ENCODE measurements around the gene LAYN. TPM values are rescaled to one million over a fixed set of nuclear protein-coding genes. Genes with fewer than 3 reads are reported as not detected.

LAYN gene
- total RNA-seq, 1 experiment from 2014 or later: 0.47 TPM

DNA sequence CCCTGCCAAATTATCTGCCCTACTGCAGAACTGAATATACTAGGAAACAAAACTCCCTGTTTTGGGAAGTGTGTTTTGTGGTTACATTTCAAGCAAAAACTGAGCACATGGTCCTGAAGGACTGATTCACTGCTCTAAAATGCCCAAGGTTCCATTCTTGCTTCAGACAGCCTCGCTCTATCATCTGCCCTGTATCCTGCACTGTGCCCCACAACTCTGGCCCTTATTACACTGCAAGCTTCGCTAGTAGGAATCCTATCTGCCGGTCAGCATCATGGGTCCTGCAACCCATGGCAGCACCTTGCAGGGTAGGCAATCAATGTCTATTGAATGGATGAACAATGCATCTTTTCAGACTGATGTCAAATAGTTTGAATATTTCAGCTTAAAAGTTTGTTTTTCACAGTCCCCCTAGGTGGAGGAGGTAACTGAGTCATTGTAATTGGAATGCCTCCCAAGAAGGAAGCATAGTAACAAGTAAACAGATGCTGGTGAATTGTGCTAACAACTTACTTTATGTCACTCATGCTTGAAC is 21.3 kb downstream of the LAYN start:
- CTCF ChIA-PET: interaction anchor here (1.3 kb wide), 1 partner anchor 107 kb away, joined by 3 read pairs; no protein-coding TSS in a partner anchor
- BruUV-seq (replicated peaks): no TSS peak
- Mint-ChIP-seq H3K9me3 (ENCODE audit: low read depth, unreplicated experiment) (no peaks in the 10 kb centered on the region), H3K4me3 (ENCODE audit: low read depth, unreplicated experiment) (no peak overlapping the region), H3K36me3 (ENCODE audit: insufficient read depth, unreplicated experiment) (no peaks in the 10 kb centered on the region), H3K27me3 (ENCODE audit: unreplicated experiment) (no peaks in the 10 kb centered on the region), H3K27ac (ENCODE audit: unreplicated experiment) (peak overlapping the region; percentile 93), H3K4me1 (ENCODE audit: low read depth, unreplicated experiment) (peaks cover 26% of the 10 kb centered on the region)
- intact Hi-C loops (cut with micrococcal nuclease; ENCODE audit: unreplicated experiment): no loop called here
- TF ChIP-seq, protein P1, sequence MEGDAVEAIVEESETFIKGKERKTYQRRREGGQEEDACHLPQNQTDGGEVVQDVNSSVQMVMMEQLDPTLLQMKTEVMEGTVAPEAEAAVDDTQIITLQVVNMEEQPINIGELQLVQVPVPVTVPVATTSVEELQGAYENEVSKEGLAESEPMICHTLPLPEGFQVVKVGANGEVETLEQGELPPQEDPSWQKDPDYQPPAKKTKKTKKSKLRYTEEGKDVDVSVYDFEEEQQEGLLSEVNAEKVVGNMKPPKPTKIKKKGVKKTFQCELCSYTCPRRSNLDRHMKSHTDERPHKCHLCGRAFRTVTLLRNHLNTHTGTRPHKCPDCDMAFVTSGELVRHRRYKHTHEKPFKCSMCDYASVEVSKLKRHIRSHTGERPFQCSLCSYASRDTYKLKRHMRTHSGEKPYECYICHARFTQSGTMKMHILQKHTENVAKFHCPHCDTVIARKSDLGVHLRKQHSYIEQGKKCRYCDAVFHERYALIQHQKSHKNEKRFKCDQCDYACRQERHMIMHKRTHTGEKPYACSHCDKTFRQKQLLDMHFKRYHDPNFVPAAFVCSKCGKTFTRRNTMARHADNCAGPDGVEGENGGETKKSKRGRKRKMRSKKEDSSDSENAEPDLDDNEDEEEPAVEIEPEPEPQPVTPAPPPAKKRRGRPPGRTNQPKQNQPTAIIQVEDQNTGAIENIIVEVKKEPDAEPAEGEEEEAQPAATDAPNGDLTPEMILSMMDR (IDR thresholded peaks at IDR 0.05; ENCODE audit: unreplicated experiment): no peak
- DNase-seq: peak; percentile 47

DNA sequence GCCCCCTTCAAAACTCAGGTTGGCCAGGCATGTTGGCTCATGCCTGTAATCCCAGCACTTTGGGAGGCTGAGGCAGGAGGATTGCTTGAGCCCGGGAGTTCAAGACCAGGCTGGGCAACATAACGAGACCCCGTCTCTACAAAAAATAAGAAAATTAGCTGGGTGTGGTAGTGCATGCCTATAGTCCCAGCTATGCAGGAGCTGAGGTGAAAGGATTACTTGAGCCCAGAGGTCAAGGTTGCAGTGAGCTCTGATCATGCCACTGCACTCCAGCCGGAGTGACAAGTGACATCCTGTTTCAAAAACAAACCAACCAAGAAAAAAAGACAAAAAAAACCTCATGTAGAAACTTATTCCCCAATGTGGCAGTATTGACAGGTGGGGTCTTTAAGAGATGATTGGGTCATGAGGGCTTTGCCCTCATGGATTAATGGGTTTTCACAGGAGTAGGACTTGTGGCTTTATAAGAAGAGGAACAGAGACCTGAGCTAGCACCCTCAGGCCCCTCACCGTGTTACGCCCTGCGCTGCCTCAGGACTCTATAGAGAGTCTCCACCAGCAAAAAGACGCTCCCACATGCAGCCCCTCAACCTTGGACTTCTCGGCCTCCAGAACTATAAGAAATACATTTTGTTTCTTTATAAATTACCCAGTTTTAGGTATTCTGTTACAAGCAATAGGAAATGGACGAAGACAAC is 22.3 kb downstream of the LAYN start:
- no TSS peak for BruUV-seq (replicated peaks)
- intact Hi-C loops (cut with micrococcal nuclease; ENCODE audit: unreplicated experiment): no loop called here
- H3K27me3 Mint-ChIP-seq (ENCODE audit: unreplicated experiment): no peaks in the 10 kb centered on the region
- no peak for DNase-seq
- no peak overlapping the region for H3K4me3 Mint-ChIP-seq (ENCODE audit: low read depth, unreplicated experiment)
- H3K9me3 Mint-ChIP-seq (ENCODE audit: low read depth, unreplicated experiment): no peaks in the 10 kb centered on the region
- TF ChIP-seq, protein P1 (IDR thresholded peaks at IDR 0.05; ENCODE audit: unreplicated experiment): no peak
- CTCF ChIA-PET: no interaction called here
- H3K27ac Mint-ChIP-seq (ENCODE audit: unreplicated experiment): peak overlapping the region; percentile 93
- no peaks in the 10 kb centered on the region for H3K36me3 Mint-ChIP-seq (ENCODE audit: insufficient read depth, unreplicated experiment)
- peaks cover 26% of the 10 kb centered on the region for H3K4me1 Mint-ChIP-seq (ENCODE audit: low read depth, unreplicated experiment)

DNA sequence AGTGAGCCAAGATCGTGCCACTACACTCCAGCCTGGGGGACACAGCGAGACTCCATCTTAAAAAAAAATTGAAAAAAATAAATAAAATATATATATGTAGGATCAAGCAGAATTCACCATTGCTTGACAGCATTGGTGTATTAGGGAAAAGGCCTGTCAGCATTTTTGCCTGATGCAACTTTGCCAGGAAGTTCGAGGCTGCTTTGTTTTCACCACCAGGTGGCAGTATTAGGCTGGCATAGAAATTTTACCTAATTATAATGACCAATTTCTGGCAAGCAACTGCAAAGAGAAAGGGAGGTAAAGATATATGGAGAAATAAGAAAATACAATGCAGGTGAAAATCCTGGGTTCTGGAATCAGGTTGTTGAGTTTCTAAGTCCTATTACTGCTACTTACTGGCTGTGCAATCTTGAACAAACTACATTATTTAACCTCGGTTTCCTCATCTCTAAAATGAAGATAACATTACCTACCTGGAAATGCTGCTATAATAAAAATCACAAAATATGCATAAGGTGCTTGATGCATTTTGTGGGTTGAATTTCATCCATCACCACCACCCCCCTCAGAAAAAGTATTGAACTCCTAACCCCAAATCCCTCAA is 24.7 kb downstream of the LAYN start:
- BruUV-seq (replicated peaks): no TSS peak

DNA sequence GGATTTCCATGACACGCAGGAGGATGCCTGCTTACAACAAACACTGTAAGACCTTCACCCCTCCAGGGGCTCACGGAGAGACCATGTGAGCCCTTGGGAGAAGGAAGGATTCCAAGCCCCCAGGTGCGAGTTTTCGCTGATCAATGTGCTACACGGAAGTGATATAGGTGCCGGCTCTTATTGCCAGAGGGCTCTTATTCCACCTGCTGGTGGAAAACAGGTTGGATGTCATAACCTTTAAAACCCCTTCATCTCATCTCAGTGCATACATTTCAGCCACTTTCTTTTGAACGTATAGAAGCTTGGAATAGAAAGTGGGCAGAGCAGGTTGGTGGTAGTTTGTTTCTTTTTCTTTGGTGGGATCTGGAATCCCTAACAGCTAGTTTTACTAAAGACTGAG is 25.8 kb downstream of the LAYN start:
- no peaks in the 10 kb centered on the region for H3K27me3 Mint-ChIP-seq (ENCODE audit: unreplicated experiment)
- H3K4me1 Mint-ChIP-seq (ENCODE audit: low read depth, unreplicated experiment): peaks cover 25% of the 10 kb centered on the region
- intact Hi-C loops (cut with micrococcal nuclease; ENCODE audit: unreplicated experiment): loop anchor here (1.0 kb wide), 1 partner anchor 112 kb away; no protein-coding TSS in a partner anchor
- H3K4me3 Mint-ChIP-seq (ENCODE audit: low read depth, unreplicated experiment): no peak overlapping the region
- CTCF ChIA-PET: interaction anchor here (1.1 kb wide), 1 partner anchor 211 kb away, joined by 3 read pairs; no protein-coding TSS in a partner anchor
- no TSS peak for BruUV-seq (replicated peaks)
- no peak overlapping the region for H3K27ac Mint-ChIP-seq (ENCODE audit: unreplicated experiment)
- H3K36me3 Mint-ChIP-seq (ENCODE audit: insufficient read depth, unreplicated experiment): no peaks in the 10 kb centered on the region
- TF ChIP-seq, protein P1 (IDR thresholded peaks at IDR 0.05; ENCODE audit: unreplicated experiment): no peak
- no peaks in the 10 kb centered on the region for H3K9me3 Mint-ChIP-seq (ENCODE audit: low read depth, unreplicated experiment)
- DNase-seq: peak; percentile 20

More for the DNA sequence above, 24.7 kb downstream of the LAYN start:
- peak; percentile 67 for DNase-seq
- CTCF ChIA-PET: no interaction called here
- Mint-ChIP-seq H3K4me1 (ENCODE audit: low read depth, unreplicated experiment) (peaks cover 26% of the 10 kb centered on the region), H3K27ac (ENCODE audit: unreplicated experiment) (no peak overlapping the region), H3K36me3 (ENCODE audit: insufficient read depth, unreplicated experiment) (no peaks in the 10 kb centered on the region), H3K4me3 (ENCODE audit: low read depth, unreplicated experiment) (no peak overlapping the region), H3K27me3 (ENCODE audit: unreplicated experiment) (no peaks in the 10 kb centered on the region), H3K9me3 (ENCODE audit: low read depth, unreplicated experiment) (no peaks in the 10 kb centered on the region)
- intact Hi-C loops (cut with micrococcal nuclease; ENCODE audit: unreplicated experiment): loop anchor here (1.0 kb wide), 1 partner anchor 276 kb away; no protein-coding TSS in a partner anchor
- TF ChIP-seq, protein P1 (IDR thresholded peaks at IDR 0.05; ENCODE audit: unreplicated experiment): peak; percentile 52
